Endodermal cell (in vitro differentiated cells): ENCODE measurements around the gene GGTLC1. TPM values are rescaled to one million over a fixed set of nuclear protein-coding genes. Genes with fewer than 3 reads are reported as not detected.

ENCODE experiments used
- DNase-seq: peaks from one replicate; pipeline ENCODE4 v3.0.0-alpha.2; 2017
- H3K27ac ChIP-seq: 2 replicates; pipeline ENCODE4 v1.5.1; 2013; ENCODE audit warnings: mild to moderate bottlenecking, low read depth, low read length, moderate library complexity
- H3K27me3 ChIP-seq: 2 replicates; pipeline ENCODE4 v1.6.1; 2013; ENCODE audit warnings: mild to moderate bottlenecking, low read length, moderate library complexity; ENCODE audit not compliant: insufficient read depth, control insufficient read depth, poor library complexity, severe bottlenecking
- H3K36me3 ChIP-seq: 2 replicates; pipeline ENCODE4 v1.7.0; 2013; ENCODE audit warnings: mild to moderate bottlenecking, low read length, moderate library complexity; ENCODE audit not compliant: control insufficient read depth, insufficient read depth
- H3K4me1 ChIP-seq: one replicate; pipeline ENCODE4 v1.7.0; 2013; ENCODE audit warnings: low read length; ENCODE audit not compliant: control insufficient read depth, insufficient read depth
- H3K4me3 ChIP-seq: 2 replicates; pipeline ENCODE4 v1.5.1; 2013; ENCODE audit warnings: mild to moderate bottlenecking, low read length, moderate library complexity
- H3K9ac ChIP-seq: 2 replicates; pipeline ENCODE4 v1.6.1; 2013; ENCODE audit warnings: mild to moderate bottlenecking, low read length, moderate library complexity; ENCODE audit not compliant: poor library complexity, severe bottlenecking; ENCODE audit errors: extremely low read depth
- H3K9me3 ChIP-seq: 2 replicates; pipeline ENCODE4 v1.6.1; 2013; ENCODE audit warnings: mild to moderate bottlenecking, low read length, moderate library complexity; ENCODE audit not compliant: control insufficient read depth
- H3K27ac Mint-ChIP-seq: 2 replicates; pipeline ENCODE4 v1.8.0; 2020; ENCODE audit warnings: mixed read lengths
- H3K27me3 Mint-ChIP-seq: 2 replicates; pipeline ENCODE4 v1.8.0; 2021; ENCODE audit warnings: mild to moderate bottlenecking, mixed read lengths; ENCODE audit not compliant: insufficient read depth
- H3K36me3 Mint-ChIP-seq: 2 replicates; pipeline ENCODE4 v1.8.0; 2020; ENCODE audit warnings: low read depth, mixed read lengths
- H3K4me1 Mint-ChIP-seq: 2 replicates; pipeline ENCODE4 v1.8.0; 2020; ENCODE audit warnings: mixed read lengths
- H3K4me3 Mint-ChIP-seq: 2 replicates; pipeline ENCODE4 v1.8.0; 2020; ENCODE audit warnings: mild to moderate bottlenecking, moderate library complexity, mixed read lengths
- H3K9me3 Mint-ChIP-seq: 2 replicates; pipeline ENCODE4 v1.8.0; 2020; ENCODE audit warnings: mild to moderate bottlenecking, mixed read lengths
- WGBS, 2 experiments: methylation state at CpG; one replicate each; pipeline versions ENCODE4 v1.1.5 to v1.1.7; 2013; ENCODE audit warnings: missing lambda C conversion rate in 2 of 2, mixed read lengths in 1 of 2; ENCODE audit not compliant: insufficient coverage in 1 of 2, insufficient read length in 1 of 2; 5-methylcytosine and 5-hydroxymethylcytosine counted together
- total RNA-seq, 2 donors: library from RNA; stranded (reverse); fragmentation: NEBNext Ultra II Directional in 1 of 2; extraction: Animal tissue kit (Norgen Biotek cat#: 25700) in 1 of 2; gene quantifications; 2 replicates in 1 of 2; 3 replicates in 1 of 2; pipeline ENCODE4 v1.2.1, GENCODE V29; 2021
- TF ChIP-seq, protein P1 (sequence below): fragments of 200-600 bp; sonication (generic); conservative IDR thresholded peaks from 2 replicates; pipeline ENCODE4 v1.5.0; 2021; ENCODE audit warnings: antibody characterized with exemption, mild to moderate bottlenecking

Gene GGTLC1
- total RNA-seq, 2 donors from 2014 or later = not detected

- Histone ChIP-seq H3K36me3 (no peaks in the 10 kb centered on the region), H3K27ac (no peak overlapping the region), H3K27me3 (no peaks in the 10 kb centered on the region), H3K9ac (no peak overlapping the region), H3K9me3 (peaks cover 22% of the 10 kb centered on the region), H3K4me1 (no peaks in the 10 kb centered on the region), H3K4me3 (no peak overlapping the region)
- peaks cover 2% of the 10 kb centered on the region for H3K36me3 Mint-ChIP-seq
- H3K4me1 Mint-ChIP-seq = no peaks in the 10 kb centered on the region
- no peaks in the 10 kb centered on the region for H3K27me3 Mint-ChIP-seq
- 91 to 96% methylated on average over 4 to 7 of the region's 7 CpGs for WGBS, 2 experiments
- H3K4me3 Mint-ChIP-seq = no peak overlapping the region
- DNase-seq = no peak
- H3K9me3 Mint-ChIP-seq = peaks cover 28% of the 10 kb centered on the region
- TF ChIP-seq, protein P1, sequence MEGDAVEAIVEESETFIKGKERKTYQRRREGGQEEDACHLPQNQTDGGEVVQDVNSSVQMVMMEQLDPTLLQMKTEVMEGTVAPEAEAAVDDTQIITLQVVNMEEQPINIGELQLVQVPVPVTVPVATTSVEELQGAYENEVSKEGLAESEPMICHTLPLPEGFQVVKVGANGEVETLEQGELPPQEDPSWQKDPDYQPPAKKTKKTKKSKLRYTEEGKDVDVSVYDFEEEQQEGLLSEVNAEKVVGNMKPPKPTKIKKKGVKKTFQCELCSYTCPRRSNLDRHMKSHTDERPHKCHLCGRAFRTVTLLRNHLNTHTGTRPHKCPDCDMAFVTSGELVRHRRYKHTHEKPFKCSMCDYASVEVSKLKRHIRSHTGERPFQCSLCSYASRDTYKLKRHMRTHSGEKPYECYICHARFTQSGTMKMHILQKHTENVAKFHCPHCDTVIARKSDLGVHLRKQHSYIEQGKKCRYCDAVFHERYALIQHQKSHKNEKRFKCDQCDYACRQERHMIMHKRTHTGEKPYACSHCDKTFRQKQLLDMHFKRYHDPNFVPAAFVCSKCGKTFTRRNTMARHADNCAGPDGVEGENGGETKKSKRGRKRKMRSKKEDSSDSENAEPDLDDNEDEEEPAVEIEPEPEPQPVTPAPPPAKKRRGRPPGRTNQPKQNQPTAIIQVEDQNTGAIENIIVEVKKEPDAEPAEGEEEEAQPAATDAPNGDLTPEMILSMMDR = no peak
- no peak overlapping the region for H3K27ac Mint-ChIP-seq
Measured at GRCh38 chr20:23959054-23959453, 29.5 kb downstream of the GGTLC1 start.

DNA sequence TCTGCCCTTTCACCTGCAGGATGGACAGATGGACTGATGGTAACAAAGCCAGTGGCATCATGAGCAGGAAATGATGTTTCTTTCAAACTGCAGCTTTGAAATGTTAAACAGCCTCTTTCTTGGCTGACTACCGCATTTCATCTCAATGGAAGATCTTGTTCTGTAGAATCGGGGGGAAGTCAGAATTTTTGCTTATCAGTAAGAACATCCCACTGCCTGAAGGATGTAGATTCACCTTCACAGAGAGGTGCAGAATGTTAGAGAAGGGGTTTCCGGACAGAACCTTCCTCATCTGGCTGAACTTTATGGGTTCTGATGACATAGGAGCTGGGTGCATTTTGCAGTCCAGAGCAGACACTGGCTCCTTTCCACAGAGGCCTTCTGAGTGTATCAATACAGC, 32.7 kb downstream of the GGTLC1 start:
- Mint-ChIP-seq H3K36me3 (no peaks in the 10 kb centered on the region), H3K27me3 (no peaks in the 10 kb centered on the region), H3K27ac (no peak overlapping the region), H3K9me3 (peaks cover 4% of the 10 kb centered on the region), H3K4me1 (peaks cover 2% of the 10 kb centered on the region), H3K4me3 (no peak overlapping the region)
- H3K36me3 ChIP-seq = no peaks in the 10 kb centered on the region
- no peak overlapping the region for H3K4me3 ChIP-seq
- H3K27me3 ChIP-seq = no peaks in the 10 kb centered on the region
- TF ChIP-seq, protein P1 = no peak
- H3K9ac ChIP-seq = no peak overlapping the region
- H3K27ac ChIP-seq = no peak overlapping the region
- H3K4me1 ChIP-seq = no peaks in the 10 kb centered on the region
- WGBS, 2 experiments = 46 to 86% methylated on average over 1 to 3 of the region's 3 CpGs
- H3K9me3 ChIP-seq = peaks cover 4% of the 10 kb centered on the region
- DNase-seq = no peak

GRCh38 chr20:23954008-23954745, 34.4 kb downstream of the GGTLC1 start:
- Histone ChIP-seq H3K9ac (no peak overlapping the region), H3K4me3 (no peak overlapping the region), H3K9me3 (no peaks in the 10 kb centered on the region), H3K4me1 (no peaks in the 10 kb centered on the region), H3K27me3 (no peaks in the 10 kb centered on the region), H3K27ac (no peak overlapping the region), H3K36me3 (no peaks in the 10 kb centered on the region)
- H3K27me3 Mint-ChIP-seq = no peaks in the 10 kb centered on the region
- no peak for DNase-seq
- H3K36me3 Mint-ChIP-seq = no peaks in the 10 kb centered on the region
- no peak overlapping the region for H3K27ac Mint-ChIP-seq
- no peak overlapping the region for H3K4me3 Mint-ChIP-seq
- no peaks in the 10 kb centered on the region for H3K9me3 Mint-ChIP-seq
- WGBS, 2 experiments = 78 to 85% methylated on average over 13 of the region's 13 CpGs
- H3K4me1 Mint-ChIP-seq = peaks cover 2% of the 10 kb centered on the region
- TF ChIP-seq, protein P1 = no peak
